ENCODE data around the gene MACROD2. TPM values are rescaled to one million over a fixed set of nuclear protein-coding genes. Genes with fewer than 3 reads are reported as not detected.

MACROD2 gene
- total RNA-seq, 1 experiment from 2014 or later = 1.6 TPM

DNA sequence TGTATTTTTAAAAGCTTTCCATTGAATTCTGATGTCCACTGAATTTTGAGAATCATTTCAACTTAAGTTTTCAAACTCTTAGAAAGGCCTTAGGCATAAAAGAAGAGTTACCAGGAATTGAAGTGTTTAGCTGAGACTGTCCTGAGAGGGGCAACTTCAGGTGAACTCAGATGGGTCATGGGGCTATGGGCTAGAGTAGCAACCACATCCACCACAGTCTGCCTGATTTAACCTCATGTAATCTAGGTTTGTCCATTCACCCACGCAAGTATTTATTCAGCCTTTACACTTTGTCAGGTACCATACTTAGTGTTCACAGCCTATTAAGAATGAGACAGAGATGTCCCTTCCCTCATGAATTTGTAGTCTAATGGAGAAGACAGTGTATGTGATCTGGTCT, 2076.9 kb downstream of the MACROD2 start:
- TF ChIP-seq, protein P1, sequence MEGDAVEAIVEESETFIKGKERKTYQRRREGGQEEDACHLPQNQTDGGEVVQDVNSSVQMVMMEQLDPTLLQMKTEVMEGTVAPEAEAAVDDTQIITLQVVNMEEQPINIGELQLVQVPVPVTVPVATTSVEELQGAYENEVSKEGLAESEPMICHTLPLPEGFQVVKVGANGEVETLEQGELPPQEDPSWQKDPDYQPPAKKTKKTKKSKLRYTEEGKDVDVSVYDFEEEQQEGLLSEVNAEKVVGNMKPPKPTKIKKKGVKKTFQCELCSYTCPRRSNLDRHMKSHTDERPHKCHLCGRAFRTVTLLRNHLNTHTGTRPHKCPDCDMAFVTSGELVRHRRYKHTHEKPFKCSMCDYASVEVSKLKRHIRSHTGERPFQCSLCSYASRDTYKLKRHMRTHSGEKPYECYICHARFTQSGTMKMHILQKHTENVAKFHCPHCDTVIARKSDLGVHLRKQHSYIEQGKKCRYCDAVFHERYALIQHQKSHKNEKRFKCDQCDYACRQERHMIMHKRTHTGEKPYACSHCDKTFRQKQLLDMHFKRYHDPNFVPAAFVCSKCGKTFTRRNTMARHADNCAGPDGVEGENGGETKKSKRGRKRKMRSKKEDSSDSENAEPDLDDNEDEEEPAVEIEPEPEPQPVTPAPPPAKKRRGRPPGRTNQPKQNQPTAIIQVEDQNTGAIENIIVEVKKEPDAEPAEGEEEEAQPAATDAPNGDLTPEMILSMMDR (conservative IDR thresholded peaks at IDR 0.05) = no peak
- Histone ChIP-seq H3K14ac (ENCODE audit: insufficient read depth, low read length) (no peak overlapping the region), H2BK20ac (ENCODE audit: low read depth, low read length, poor library complexity, severe bottlenecking) (no peak overlapping the region), H2AFZ (ENCODE audit: low read length) (no peak overlapping the region), H3K18ac (ENCODE audit: insufficient read length, low read depth, low read length) (no peak overlapping the region), H4K5ac (ENCODE audit: insufficient read length, low read depth, low read length) (no peak overlapping the region), H3K79me2 (ENCODE audit: insufficient read depth, low read length) (no peaks in the 10 kb centered on the region), H3K4me2 (ENCODE audit: insufficient read depth, insufficient read length, low read length) (no peak overlapping the region), H4K91ac (ENCODE audit: insufficient read length, low read depth, low read length) (no peak overlapping the region), H3K27ac (ENCODE audit: insufficient read length, low read depth, low read length) (no peak overlapping the region), H2BK15ac (ENCODE audit: low read depth, low read length) (no peak overlapping the region), H3K27me3 (ENCODE audit: insufficient read depth, low read length) (no peaks in the 10 kb centered on the region), H4K8ac (replicated peaks; ENCODE audit: insufficient read length, low read depth, low read length) (no peak overlapping the region), H2AK5ac (ENCODE audit: insufficient read length, low read length) (no peak overlapping the region), H2BK120ac (ENCODE audit: low read depth, low read length, poor library complexity, severe bottlenecking) (no peak overlapping the region), H3K9ac (ENCODE audit: extremely low read depth, insufficient read length, low read length) (no peak overlapping the region), H3K4me1 (ENCODE audit: insufficient read depth, low read length) (no peaks in the 10 kb centered on the region), H2BK12ac (ENCODE audit: insufficient read length, low read depth, low read length) (no peak overlapping the region), H3K9me3 (ENCODE audit: control insufficient read depth, low read depth, low read length) (no peaks in the 10 kb centered on the region), H3K23ac (ENCODE audit: insufficient read length, low read depth, low read length) (no peak overlapping the region), H2BK5ac (ENCODE audit: insufficient read length, low read length) (no peak overlapping the region), H3K4ac (ENCODE audit: low read depth, low read length) (no peak overlapping the region), H3K56ac (ENCODE audit: insufficient read length, low read depth, low read length) (no peak overlapping the region), H4K20me1 (ENCODE audit: control insufficient read depth, insufficient read depth, insufficient read length) (no peaks in the 10 kb centered on the region), H3K79me1 (ENCODE audit: insufficient read depth, low read depth, low read length, poor library complexity, severe bottlenecking) (no peaks in the 10 kb centered on the region), H3K23me2 (ENCODE audit: insufficient read length, low read depth, low read length, poor library complexity, severe bottlenecking) (no peaks in the 10 kb centered on the region), H3T11ph (ENCODE audit: low read length) (no peak overlapping the region)
- no CpG with 5 or more reads among the region's 1 CpG for WGBS (ENCODE audit: extremely low coverage, insufficient read length, low lambda C conversion rate)
- Mint-ChIP-seq H3K27me3 (ENCODE audit: low read depth) (no peaks in the 10 kb centered on the region), H3K4me1 (no peaks in the 10 kb centered on the region), H3K4me3 (no peak overlapping the region), H3K36me3 (ENCODE audit: insufficient read depth in 1 of 3, low read depth in 3 of 3) (peaks cover 0 to 6% (median 0%) of the 10 kb centered on the region in 3 experiments; a peak in 3 of 7 replicates), H3K27ac (no peak overlapping the region), H3K9me3 (peaks cover 0 to 9% of the 10 kb centered on the region in 2 experiments; a peak in 4 of 5 replicates)
- no peak for DNase-seq

Measured in H9 (cell line).